GM18951 (cell line): ENCODE results near the gene SH3TC1.
A peak's percentile ranks its signal among the peaks of the same experiment; 100 is the strongest.

Experiments used
- POLR2A ChIP-seq: IDR thresholded peaks from 4 replicates; pipeline ENCODE4 v1.6.1; 2011; ENCODE audit warnings: mild to moderate bottlenecking; ENCODE audit not compliant: insufficient read length, insufficient read depth; ENCODE audit errors: extremely low read depth
- in situ Hi-C: fragments of 300-500 bp; cut with MboI; formaldehyde crosslinking; loops from one replicate; pipeline ENCODE4 v1.12.0; 2022; ENCODE audit warnings: low sequenced_read_pairs, mixed read lengths, inconsistent platforms; ENCODE audit not compliant: unreplicated experiment

The SH3TC1 gene

DNA sequence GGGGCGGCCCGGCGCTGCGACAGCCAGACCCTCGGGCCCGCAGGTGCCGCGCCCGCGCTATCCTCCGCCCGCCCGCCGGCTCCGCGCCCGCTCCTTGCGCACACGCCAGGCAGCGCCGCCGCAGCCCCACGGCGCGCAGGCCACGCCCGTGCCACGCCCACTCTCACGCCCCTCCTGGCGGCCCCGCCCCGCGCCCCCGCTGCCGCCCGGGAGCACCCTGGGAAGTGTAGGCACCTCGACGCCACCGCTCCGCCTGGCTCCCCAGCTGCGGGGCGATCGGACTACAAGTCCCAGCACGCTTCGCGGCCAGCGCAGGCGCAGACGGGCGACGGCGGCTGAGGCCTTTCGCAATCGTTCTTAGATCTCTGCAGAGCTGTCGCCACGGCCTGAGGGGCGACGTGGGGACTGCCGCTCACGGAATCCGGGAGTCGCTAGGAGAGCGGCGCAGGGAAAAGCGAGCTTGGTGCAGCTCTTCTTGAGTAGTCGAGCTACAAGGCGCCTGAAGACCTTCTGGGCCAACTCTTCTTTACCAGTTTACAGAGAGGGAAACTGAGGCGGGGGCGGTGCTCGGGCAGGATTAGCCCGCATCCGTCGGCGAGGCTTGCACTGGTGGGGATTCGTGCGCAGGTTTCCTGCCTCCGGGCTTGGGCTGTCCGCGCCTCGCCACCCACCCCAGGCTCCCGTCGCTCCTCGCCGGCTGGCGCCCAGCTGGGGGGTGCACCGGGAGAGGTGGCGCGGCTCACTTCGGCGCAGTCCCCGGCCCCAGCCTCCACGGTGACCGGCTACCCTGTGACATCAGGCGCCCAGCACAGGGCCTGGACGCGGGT, 40.2 kb upstream of the SH3TC1 start, which contains the start of gene ABLIM2:
Gene ABLIM2 (minus strand): TSS at position 104 of the 827 bp plus-strand sequence. CDS start 124 bp downstream, outside the sequence.
- peak; percentile 82 for TF ChIP-seq POLR2A
- in situ Hi-C loops: no loop called here

DNA sequence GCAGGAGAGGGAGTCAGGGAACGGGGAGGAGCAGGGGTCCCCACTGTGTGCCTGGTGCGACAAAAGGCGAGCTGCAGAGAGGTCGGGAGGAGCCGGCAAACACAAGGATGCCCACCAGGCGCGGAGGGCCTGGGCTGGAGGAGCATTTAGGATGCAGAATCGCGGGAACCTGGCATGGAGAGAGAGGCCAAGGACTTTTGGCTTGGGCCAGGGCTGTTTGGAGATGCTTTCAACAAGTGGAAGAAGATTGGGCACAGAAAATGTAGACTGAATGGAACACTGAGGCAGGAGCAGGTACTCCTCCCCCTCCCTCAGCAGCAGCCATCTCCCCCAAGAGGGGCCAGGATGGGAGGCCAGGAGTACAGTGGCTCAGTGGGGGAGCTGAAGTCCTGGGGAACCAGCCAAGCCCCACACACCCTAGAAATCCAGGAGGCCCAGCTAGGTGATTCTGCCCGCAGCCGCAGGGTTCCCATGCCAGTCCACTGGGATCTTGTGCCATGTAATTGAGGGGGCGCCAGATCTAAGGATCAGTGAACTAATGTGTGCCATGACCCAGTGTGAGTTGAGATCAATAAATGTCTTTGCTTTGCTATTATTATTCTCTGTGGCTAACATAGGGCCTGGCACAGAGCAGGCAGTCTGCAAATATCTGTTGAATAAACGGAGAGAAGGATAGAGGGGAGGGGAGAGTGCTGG, 39.4 kb upstream of the SH3TC1 start:
- in situ Hi-C loops: no loop called here
- no peak for TF ChIP-seq POLR2A

GRCh38 chr4:8160233-8160560, 38.9 kb upstream of the SH3TC1 start:
- in situ Hi-C loops: no loop called here
- no peak for TF ChIP-seq POLR2A

DNA sequence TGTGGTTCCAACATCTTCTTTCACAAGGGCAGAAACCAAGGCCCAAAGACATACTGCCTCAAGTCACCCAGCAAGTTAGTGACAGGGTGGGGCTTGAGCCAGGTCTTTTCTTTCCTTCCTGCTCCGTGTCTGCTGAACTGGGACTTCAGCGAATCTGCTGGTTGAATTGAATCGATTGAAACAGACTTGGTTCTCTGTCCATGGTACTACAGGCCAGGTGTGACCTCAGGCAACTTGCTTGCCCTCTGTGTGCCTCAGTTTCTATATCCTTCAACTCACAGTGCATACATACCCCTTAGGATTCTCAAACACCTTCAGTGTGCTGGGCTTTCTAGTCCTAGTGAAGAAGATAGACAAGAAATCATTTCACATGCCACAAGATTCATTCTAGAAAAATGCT, 38.5 kb upstream of the SH3TC1 start:
- in situ Hi-C loops: no loop called here
- no peak for TF ChIP-seq POLR2A

DNA sequence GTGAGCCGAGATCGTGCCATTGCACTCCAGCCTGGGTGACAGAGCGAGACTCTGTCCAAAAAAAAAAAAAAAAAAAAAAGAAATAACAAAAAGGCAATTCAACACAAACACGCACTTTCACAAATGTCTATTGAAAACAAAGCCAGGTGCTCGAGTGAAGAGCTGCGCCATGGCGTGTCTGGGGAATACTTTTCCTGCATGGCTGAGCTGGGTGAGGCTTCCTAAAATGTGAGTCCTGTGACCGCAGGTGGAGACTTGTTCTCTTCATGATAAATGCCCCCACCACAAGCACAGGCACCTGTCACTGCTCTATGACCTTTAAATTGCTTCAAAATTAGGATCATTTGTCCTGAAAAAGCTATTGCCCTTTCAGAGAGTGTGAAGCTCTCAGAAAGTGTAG, 36.5 kb upstream of the SH3TC1 start:
- in situ Hi-C loops: no loop called here
- no peak for TF ChIP-seq POLR2A

- TF ChIP-seq POLR2A: no peak
- in situ Hi-C loops: no loop called here
Measured at GRCh38 chr4:8163026-8163425, 36.1 kb upstream of the SH3TC1 start.

- TF ChIP-seq POLR2A: no peak
- in situ Hi-C loops: no loop called here
Measured at GRCh38 chr4:8163436-8164193, 35.5 kb upstream of the SH3TC1 start.

DNA sequence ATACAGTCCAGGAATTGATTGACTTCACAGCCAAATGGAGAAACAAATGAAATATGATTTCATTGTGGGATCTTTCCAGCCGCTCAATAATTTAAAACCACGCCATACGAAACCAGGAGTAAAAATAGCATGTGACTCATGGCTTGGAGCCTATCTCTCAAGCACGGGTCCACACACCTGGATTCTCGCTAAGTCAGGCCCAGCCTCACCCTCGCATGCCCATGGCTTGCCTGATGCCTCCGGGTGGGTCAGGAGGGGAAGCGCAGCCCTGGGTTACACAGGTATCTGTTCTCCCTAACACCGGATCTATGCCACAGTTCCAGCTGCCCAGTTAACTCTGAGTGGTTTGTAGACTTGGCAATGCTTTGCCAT, 34.9 kb upstream of the SH3TC1 start:
- no peak for TF ChIP-seq POLR2A
- in situ Hi-C loops: no loop called here

DNA sequence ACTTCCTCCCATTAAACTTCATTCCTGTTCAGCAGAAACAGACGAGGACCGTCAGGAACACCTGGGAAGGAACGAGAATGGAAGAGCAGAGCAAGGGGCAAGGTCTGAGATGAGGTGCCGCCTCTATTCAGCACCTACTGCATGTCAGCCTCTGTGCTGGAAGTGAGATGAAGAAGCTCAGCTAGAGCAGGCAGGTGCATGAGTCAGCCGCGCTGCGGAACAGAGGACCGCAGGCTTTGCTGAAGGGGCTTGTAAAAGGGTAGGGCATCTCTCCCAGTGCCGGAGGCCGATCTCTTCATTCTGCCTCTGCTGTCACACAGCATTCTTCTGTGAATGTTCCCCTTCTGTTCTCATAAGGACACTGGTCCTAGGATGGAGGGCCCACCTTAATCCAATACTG, 34.4 kb upstream of the SH3TC1 start:
- in situ Hi-C loops: no loop called here
- no peak for TF ChIP-seq POLR2A

DNA sequence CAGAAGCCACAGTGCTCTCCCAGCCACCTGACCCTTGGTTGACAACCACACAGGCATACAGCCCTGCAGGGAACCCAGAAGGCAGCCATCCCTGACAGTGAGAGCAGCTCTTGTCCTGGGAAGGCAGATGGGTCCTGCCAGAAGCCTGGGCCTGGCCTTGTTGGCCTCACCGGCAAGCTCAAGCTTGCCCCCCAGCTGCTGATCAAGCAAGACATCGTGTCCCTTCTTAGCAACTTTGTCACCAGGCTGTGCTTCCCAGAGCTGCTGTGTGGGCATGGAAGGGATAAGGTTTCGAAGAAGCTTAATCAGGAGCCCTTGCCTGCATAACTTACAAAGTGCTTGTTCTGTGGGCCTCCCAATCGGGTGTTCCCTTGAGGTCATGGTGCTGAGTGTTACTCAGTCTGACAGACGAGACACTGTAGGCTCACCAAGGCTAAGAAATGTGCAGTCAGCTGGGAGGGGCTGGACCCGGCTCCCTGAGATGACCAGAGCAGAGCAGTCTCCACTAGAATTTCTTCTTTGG, 33.7 kb upstream of the SH3TC1 start:
- in situ Hi-C loops: no loop called here

DNA sequence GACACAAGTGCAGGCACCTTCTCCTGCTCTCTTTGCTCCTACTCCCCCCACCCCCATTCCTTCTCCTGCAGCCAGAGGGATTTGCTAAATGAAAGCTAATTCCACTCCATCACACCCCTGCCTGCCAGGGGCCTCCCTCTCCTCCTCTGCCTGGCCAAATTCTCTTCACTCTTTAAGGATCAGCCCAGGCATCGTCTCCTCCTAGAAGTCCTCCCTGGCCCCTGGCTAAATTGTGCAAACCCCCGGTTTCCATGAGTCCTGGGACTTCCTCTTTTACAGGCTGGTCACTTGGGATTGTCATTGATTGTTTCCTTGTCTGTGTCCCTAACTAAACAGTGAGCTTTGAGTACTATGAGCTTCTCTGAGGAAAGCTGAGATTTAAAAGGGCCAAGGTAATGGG, 31.8 kb upstream of the SH3TC1 start:
- in situ Hi-C loops: no loop called here
- TF ChIP-seq POLR2A: no peak

More for the DNA sequence above, 33.7 kb upstream of the SH3TC1 start:
- TF ChIP-seq POLR2A: no peak

DNA sequence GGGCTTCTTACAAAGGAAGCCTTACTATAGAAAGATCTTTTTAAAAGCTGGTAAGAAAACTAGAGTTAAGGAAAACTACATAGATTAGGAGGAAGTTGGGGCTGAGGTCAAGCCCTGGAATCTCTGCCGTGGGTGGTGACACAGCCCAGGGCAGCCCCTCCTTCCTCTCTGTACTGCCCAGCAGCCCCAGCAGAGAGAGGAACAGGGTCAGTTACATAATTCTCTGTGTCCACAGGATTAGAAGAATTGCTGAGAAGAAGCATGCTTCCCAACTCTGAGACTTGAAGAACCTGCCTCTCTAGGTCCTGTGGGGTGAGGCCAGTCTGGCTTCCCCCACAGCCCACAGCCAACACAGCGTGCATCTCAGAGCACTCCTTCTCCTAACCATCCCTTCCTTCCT, 31.3 kb upstream of the SH3TC1 start:
- in situ Hi-C loops: no loop called here
- no peak for TF ChIP-seq POLR2A

- no peak for TF ChIP-seq POLR2A
- in situ Hi-C loops: no loop called here
Measured at GRCh38 chr4:8168232-8168631, 30.9 kb upstream of the SH3TC1 start.
